Esophagus squamous epithelium (tissue), 5 donors: ENCODE data around the gene SLC29A2. TPM values are rescaled to one million over a fixed set of nuclear protein-coding genes. Genes with fewer than 3 reads are reported as not detected.
A peak's percentile ranks its signal among the peaks of the same experiment; 100 is the strongest.

Source experiments
- DNase-seq: peaks from one replicate; lab custom pipeline; 2025; lab: John Stamatoyannopoulos, UW
- H3K27ac ChIP-seq, 4 donors: fragments of 200-600 bp; sonication (generic); one replicate each; pipeline ENCODE4 v1.5.1; 2016 to 2019; ENCODE audit warnings: mild to moderate bottlenecking in 1 of 4
- H3K27me3 ChIP-seq, 4 donors: fragments of 200-600 bp; sonication (generic); 1 replicate in 3 of 4; 2 replicates in 1 of 4; pipeline versions ENCODE4 v1.5.1 to v1.6.0; 2017 to 2021; ENCODE audit warnings: antibody characterized with exemption in 1 of 4
- H3K36me3 ChIP-seq, 3 donors: fragments of 200-600 bp; sonication (generic); one replicate each; pipeline ENCODE4 v1.5.1; 2016 to 2019
- H3K4me1 ChIP-seq, 3 donors: fragments of 200-600 bp; sonication (generic); one replicate each; pipeline ENCODE4 v1.5.1; 2017 to 2019
- H3K4me3 ChIP-seq, 4 donors: fragments of 200-600 bp; sonication (generic); 1 replicate in 3 of 4; 2 replicates in 1 of 4; pipeline ENCODE4 v1.5.1; 2016 to 2019; ENCODE audit warnings: mild to moderate bottlenecking in 2 of 4, moderate library complexity in 1 of 4
- H3K9me3 ChIP-seq, 3 donors: fragments of 200-600 bp; sonication (generic); one replicate each; pipeline ENCODE4 v1.5.1; 2016 to 2019
- POLR2A ChIP-seq, 4 donors: fragments of 450-650 bp; IDR thresholded peaks; one replicate each; pipeline ENCODE4 v1.6.1; 2017; ENCODE audit warnings: antibody characterized with exemption in 4 of 4, mild to moderate bottlenecking in 4 of 4, moderate library complexity in 3 of 4
- WGBS, 2 donors: methylation state at CpG; one replicate each; pipeline ENCODE4 v1.1.5; 2018; 5-methylcytosine and 5-hydroxymethylcytosine counted together
- intact Hi-C: fragments of 100-400 bp; cut with DNase I; formaldehyde crosslinking; loops from one replicate; pipeline ENCODE4 v1.15.0; 2022
- total RNA-seq, 4 donors: library from RNA; depleted of rRNA; stranded (reverse); fragments of >200 nt; gene quantifications; one replicate each; pipeline ENCODE4 v1.1.0, GENCODE V29; 2016
- TF ChIP-seq, protein P1 (sequence below), 6 experiments: fragments of 450-650 bp in 4 of 6; fragments of 200-600 bp in 2 of 6; sonication (generic) in 2 of 6; IDR thresholded peaks; one replicate each; pipeline ENCODE4 v1.5.1; 2016 to 2019; ENCODE audit warnings: antibody characterized with exemption in 6 of 6, mild to moderate bottlenecking in 4 of 6, moderate library complexity in 4 of 6
- donor health status: DM: yes; HTN: yes; CAD: no.

The SLC29A2 gene
- total RNA-seq, 4 donors from 2014 or later, result 2.9 to 5.5 (median 4.8) TPM

DNA sequence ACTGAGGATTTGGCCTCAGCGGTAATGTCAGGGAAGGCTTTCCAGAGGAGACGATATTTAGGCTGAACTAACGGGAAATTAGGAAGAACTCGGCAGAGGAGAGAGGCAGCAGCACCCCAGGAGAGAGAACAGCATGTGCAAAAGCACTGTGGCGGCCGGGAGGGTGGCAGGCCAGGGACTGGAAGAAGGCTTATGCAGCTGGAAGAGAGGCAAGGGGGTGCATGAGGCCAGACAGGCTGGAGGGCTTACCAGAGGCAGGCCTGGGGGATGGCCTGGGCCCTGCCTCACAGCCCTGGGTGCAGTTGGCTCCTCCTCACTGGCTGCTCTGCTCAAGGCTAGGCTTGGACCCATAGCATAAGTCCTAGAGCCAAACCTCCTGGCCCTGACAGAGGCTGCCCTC lies 41.6 kb upstream of the SLC29A2 start:
- WGBS, 2 donors, result 75 to 87% methylated on average over 6 of the region's 6 CpGs
- Histone ChIP-seq H3K4me3 (no peak overlapping the region), H3K36me3 (no peaks in the 10 kb centered on the region), H3K9me3 (no peaks in the 10 kb centered on the region), H3K4me1 (peaks cover 6 to 22% (median 7%) of the 10 kb centered on the region in 3 donors), H3K27ac (no peak overlapping the region), H3K27me3 (peaks cover 0 to 86% (median 0%) of the 10 kb centered on the region in 4 donors)
- intact Hi-C loops, result no loop called here
- TF ChIP-seq, protein P1, sequence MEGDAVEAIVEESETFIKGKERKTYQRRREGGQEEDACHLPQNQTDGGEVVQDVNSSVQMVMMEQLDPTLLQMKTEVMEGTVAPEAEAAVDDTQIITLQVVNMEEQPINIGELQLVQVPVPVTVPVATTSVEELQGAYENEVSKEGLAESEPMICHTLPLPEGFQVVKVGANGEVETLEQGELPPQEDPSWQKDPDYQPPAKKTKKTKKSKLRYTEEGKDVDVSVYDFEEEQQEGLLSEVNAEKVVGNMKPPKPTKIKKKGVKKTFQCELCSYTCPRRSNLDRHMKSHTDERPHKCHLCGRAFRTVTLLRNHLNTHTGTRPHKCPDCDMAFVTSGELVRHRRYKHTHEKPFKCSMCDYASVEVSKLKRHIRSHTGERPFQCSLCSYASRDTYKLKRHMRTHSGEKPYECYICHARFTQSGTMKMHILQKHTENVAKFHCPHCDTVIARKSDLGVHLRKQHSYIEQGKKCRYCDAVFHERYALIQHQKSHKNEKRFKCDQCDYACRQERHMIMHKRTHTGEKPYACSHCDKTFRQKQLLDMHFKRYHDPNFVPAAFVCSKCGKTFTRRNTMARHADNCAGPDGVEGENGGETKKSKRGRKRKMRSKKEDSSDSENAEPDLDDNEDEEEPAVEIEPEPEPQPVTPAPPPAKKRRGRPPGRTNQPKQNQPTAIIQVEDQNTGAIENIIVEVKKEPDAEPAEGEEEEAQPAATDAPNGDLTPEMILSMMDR (IDR thresholded peaks at IDR 0.05), result no peak
- no peak for TF ChIP-seq POLR2A (IDR thresholded peaks at IDR 0.05)
- no peak for DNase-seq

DNA sequence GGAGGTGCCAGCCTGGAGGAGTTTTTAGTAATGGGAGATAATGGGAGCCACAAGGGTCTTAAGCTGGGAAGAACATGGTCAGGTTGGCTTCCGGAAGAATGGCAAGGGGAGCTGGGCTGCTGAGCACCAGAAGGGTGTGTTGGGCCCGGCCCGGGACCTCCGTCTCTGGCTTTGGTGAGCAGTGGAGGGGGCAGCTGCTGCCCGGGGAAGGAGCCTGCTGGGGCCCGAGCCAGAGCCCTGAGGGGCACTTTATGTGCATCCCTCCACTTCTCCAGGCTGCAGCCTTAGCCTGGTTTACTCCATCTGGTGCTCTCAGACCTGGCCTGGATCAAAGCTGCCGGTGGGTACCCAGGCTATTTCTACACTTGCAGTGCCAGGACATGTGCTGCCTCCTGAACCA lies 40.5 kb upstream of the SLC29A2 start:
- no peak for DNase-seq
- intact Hi-C loops, result no loop called here
- peaks cover 0 to 84% (median 0%) of the 10 kb centered on the region in 4 donors for H3K27me3 ChIP-seq
- WGBS, 2 donors, result 66 to 70% methylated on average over 5 to 7 of the region's 7 CpGs
- TF ChIP-seq POLR2A (IDR thresholded peaks at IDR 0.05), result no peak
- TF ChIP-seq, protein P1 (IDR thresholded peaks at IDR 0.05), result no peak
- no peaks in the 10 kb centered on the region for H3K9me3 ChIP-seq
- peak overlapping the region in 1 of 4 donors; percentile 29 for H3K4me3 ChIP-seq
- H3K36me3 ChIP-seq, result no peaks in the 10 kb centered on the region
- peaks cover 6 to 15% (median 7%) of the 10 kb centered on the region in 3 donors for H3K4me1 ChIP-seq
- H3K27ac ChIP-seq, result no peak overlapping the region

DNA sequence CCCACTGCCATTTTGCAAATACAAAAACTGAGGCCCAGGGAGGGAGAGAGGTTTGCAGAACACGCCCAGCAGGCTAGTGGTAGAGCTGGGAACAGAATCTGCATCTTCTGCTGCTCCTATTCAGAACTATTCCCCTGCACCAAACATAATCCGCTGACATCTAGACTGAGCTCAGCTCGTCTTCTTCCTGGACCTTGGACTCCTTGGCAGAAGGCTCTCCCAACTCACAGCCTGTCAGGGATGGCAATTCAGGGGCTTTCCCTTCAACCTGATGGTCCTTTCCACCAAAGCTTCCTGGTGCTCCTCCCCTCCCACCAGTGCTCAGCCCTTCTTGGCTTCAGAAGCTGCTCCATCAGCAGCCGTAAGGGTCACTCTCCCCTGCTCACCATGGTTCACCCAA lies 39.8 kb upstream of the SLC29A2 start:
- intact Hi-C loops, result no loop called here
- peaks cover 0 to 82% (median 0%) of the 10 kb centered on the region in 4 donors for H3K27me3 ChIP-seq
- H3K4me1 ChIP-seq, result peaks cover 6 to 15% (median 7%) of the 10 kb centered on the region in 3 donors
- 57 to 59% methylated on average over 3 to 4 of the region's 4 CpGs for WGBS, 2 donors
- H3K27ac ChIP-seq, result no peak overlapping the region
- no peaks in the 10 kb centered on the region for H3K9me3 ChIP-seq
- no peaks in the 10 kb centered on the region for H3K36me3 ChIP-seq
- DNase-seq, result no peak
- TF ChIP-seq POLR2A (IDR thresholded peaks at IDR 0.05), result no peak
- TF ChIP-seq, protein P1 (IDR thresholded peaks at IDR 0.05), result no peak
- H3K4me3 ChIP-seq, result peak overlapping the region in 1 of 4 donors; percentile 29

DNA sequence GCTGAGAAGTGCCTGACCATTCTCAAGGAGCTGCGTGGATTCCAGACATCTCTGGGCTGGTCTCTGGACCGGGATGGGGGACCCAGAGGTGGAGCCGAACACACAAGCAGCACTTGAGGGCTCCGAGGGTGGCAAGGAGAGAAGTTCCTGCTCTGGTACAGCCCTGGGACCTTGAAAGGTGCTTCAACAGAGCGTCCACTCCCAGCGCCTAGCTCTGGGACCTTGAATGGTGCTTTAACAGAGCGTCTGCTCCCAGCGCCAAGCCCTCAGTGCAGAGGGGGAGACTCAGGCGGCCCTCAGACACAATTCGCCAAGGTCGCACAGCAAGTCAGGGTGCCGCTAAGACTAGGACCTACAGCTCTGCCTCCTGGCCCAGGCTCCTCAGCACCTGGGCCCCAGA lies 38.6 kb upstream of the SLC29A2 start:
- intact Hi-C loops, result no loop called here
- TF ChIP-seq, protein P1 (IDR thresholded peaks at IDR 0.05), result no peak
- TF ChIP-seq POLR2A (IDR thresholded peaks at IDR 0.05), result no peak
- no peaks in the 10 kb centered on the region for H3K9me3 ChIP-seq
- peaks cover 0 to 82% (median 0%) of the 10 kb centered on the region in 4 donors for H3K27me3 ChIP-seq
- WGBS, 2 donors, result no CpG with 5 or more reads among the region's 12 CpGs
- H3K4me1 ChIP-seq, result peaks cover 6 to 15% (median 7%) of the 10 kb centered on the region in 3 donors
- no peak for DNase-seq
- peak overlapping the region in 3 of 4 donors; percentile 68 to 78 (median 70) for H3K27ac ChIP-seq
- H3K36me3 ChIP-seq, result no peaks in the 10 kb centered on the region
- H3K4me3 ChIP-seq, result no peak overlapping the region

DNA sequence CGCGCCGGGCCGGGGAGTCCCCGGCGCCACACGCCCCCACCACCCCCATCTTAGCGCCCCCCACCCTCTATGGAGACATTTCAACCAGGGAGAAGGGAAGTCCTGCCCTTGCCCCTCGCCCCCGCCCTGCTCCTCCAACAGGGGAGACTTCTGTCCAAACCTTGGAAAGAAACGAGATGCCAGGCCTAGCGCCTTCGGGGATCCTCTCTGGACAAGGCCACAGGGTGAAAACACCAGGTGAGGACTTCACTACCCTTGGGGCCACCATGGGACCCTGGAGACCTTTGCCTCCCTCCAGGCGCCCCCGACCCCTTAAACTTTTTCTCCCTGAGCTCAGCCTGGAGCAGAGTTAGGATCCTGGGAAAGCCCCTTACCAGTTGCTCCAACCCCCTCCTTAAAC lies 37.7 kb upstream of the SLC29A2 start:
- WGBS, 2 donors, result no CpG with 5 or more reads among the region's 15 CpGs
- Histone ChIP-seq H3K27me3 (peaks cover 0 to 80% (median 0%) of the 10 kb centered on the region in 4 donors), H3K4me1 (peaks cover 6 to 15% (median 7%) of the 10 kb centered on the region in 3 donors), H3K27ac (peak overlapping the region; percentile 39 to 78 (median 69)), H3K36me3 (no peaks in the 10 kb centered on the region), H3K9me3 (no peaks in the 10 kb centered on the region), H3K4me3 (peak overlapping the region in 3 of 4 donors; percentile 35 to 60 (median 46))
- intact Hi-C loops, result no loop called here
- DNase-seq, result no peak
- TF ChIP-seq, protein P1 (IDR thresholded peaks at IDR 0.05), result no peak
- no peak for TF ChIP-seq POLR2A (IDR thresholded peaks at IDR 0.05)
